OCI-LY3 (cell line): Measurements from ENCODE around the gene SPANXN4.

Source experiments
- H2AFZ ChIP-seq: fragments of 200-600, 300-600 bp; shearing (Covaris generic); 2 replicates; pipeline ENCODE4 v1.6.0; 2014; ENCODE audit warnings: antibody characterized with exemption, low read depth, low read length
- H3K27ac ChIP-seq: fragments of 200-600, 300-600 bp; sonication (generic); 2 replicates; pipeline ENCODE4 v1.5.1; 2014; ENCODE audit warnings: mild to moderate bottlenecking, low read length, moderate library complexity, mixed read lengths
- H3K27me3 ChIP-seq: fragments of 200-600, 300-600 bp; sonication (generic); 2 replicates; pipeline ENCODE4 v1.6.1; 2014; ENCODE audit warnings: low read depth, low read length, mixed read lengths
- H3K36me3 ChIP-seq: fragments of 200-600, 300-600 bp; sonication (generic); replicated peaks from 2 replicates; pipeline ENCODE3; 2014; ENCODE audit warnings: low read depth, low read length, mixed read lengths
- H3K4me1 ChIP-seq: fragments of 300-600, 200-600 bp; sonication (generic); 2 replicates; pipeline ENCODE4 v1.6.1; 2014; ENCODE audit warnings: low read length, mixed read lengths
- H3K4me2 ChIP-seq: fragments of 200-600, 300-600 bp; sonication (generic); 2 replicates; pipeline ENCODE4 v1.6.1; 2014; ENCODE audit warnings: low read length, mixed read lengths
- H3K4me3 ChIP-seq: fragments of 300-600, 200-600 bp; sonication (generic); 2 replicates; pipeline ENCODE4 v1.5.1; 2014; ENCODE audit warnings: antibody characterized with exemption, mild to moderate bottlenecking, low read length, moderate library complexity
- H3K79me2 ChIP-seq: fragments of 300-600, 200-600 bp; shearing (Covaris generic); 2 replicates; pipeline ENCODE4 v1.6.1; 2014; ENCODE audit warnings: mild to moderate bottlenecking, low read length, mixed read lengths
- H3K9ac ChIP-seq: fragments of 300-600, 200-600 bp; shearing (Covaris generic); 2 replicates; pipeline ENCODE4 v1.6.0; 2014; ENCODE audit warnings: mild to moderate bottlenecking, low read length, moderate library complexity
- H3K9me3 ChIP-seq: fragments of 200-600, 300-600 bp; shearing (Covaris generic); 2 replicates; pipeline ENCODE4 v1.6.1; 2014; ENCODE audit warnings: low read length, mixed read lengths; ENCODE audit not compliant: insufficient read depth
- H4K20me1 ChIP-seq: fragments of 200-600, 300-600 bp; sonication (generic); 2 replicates; pipeline ENCODE4 v1.6.1; 2016; ENCODE audit warnings: low read length, mixed read lengths; ENCODE audit not compliant: insufficient read depth
- EZH2phosphoT487 ChIP-seq: fragments of 200-600 bp; shearing (Covaris generic); IDR thresholded peaks from 2 replicates; pipeline ENCODE4 v1.6.1; 2018; ENCODE audit warnings: antibody characterized with exemption, mixed run types, low read depth
- TF ChIP-seq, protein P1 (sequence below): fragments of 200-600, 300-600 bp; sonication (generic); IDR thresholded peaks from 2 replicates; pipeline ENCODE4 v1.5.1; 2014; ENCODE audit warnings: antibody characterized with exemption, low read length, low read depth

The SPANXN4 gene, protein sequence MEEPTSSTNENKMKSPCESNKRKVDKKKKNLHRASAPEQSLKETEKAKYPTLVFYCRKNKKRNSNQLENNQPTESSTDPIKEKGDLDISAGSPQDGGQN

DNA sequence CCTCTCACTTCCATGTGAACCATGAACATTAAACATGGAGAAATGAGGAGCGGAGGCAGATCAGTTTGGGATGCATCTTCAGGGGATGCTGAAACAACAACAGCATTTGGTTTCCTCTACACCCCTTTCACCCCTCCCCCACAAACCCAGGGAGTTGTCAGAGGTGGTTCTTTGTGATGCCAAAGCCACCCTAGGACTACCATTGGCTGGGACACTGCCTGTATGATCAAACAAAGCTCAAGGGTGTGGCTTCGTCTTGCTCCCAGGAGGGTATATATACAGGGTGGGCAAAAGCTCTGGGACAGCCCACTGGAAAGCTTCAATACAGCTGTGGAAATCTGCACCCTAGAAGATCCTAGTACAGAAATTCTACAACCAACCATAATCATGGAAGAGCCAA lies at the start of gene SPANXN4:
Gene SPANXN4, plus strand, starts transcription at position 301 of the 400 bp plus-strand sequence. Its CDS starts 87 bp downstream, at position 388.
- Histone ChIP-seq H3K36me3 (no peaks in the 10 kb centered on the region), H3K4me2 (no peak within 1 kb of the TSS), H4K20me1 (no peaks in the 10 kb centered on the region), H3K9me3 (no peaks in the 10 kb centered on the region), H3K27ac (no peak within 1 kb of the TSS), H3K4me3 (no peak within 1 kb of the TSS), H3K4me1 (no peaks in the 10 kb centered on the region), H2AFZ (no peak within 1 kb of the TSS), H3K9ac (no peak within 1 kb of the TSS), H3K79me2 (no peaks in the 10 kb centered on the region), H3K27me3 (no peaks in the 10 kb centered on the region)
- no peak for TF ChIP-seq EZH2phosphoT487
- TF ChIP-seq, protein P1, sequence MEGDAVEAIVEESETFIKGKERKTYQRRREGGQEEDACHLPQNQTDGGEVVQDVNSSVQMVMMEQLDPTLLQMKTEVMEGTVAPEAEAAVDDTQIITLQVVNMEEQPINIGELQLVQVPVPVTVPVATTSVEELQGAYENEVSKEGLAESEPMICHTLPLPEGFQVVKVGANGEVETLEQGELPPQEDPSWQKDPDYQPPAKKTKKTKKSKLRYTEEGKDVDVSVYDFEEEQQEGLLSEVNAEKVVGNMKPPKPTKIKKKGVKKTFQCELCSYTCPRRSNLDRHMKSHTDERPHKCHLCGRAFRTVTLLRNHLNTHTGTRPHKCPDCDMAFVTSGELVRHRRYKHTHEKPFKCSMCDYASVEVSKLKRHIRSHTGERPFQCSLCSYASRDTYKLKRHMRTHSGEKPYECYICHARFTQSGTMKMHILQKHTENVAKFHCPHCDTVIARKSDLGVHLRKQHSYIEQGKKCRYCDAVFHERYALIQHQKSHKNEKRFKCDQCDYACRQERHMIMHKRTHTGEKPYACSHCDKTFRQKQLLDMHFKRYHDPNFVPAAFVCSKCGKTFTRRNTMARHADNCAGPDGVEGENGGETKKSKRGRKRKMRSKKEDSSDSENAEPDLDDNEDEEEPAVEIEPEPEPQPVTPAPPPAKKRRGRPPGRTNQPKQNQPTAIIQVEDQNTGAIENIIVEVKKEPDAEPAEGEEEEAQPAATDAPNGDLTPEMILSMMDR, result no peak

GRCh38 chrX:142977128-142977914 lies 48.4 kb upstream of the SPANXN4 start:
- no peaks in the 10 kb centered on the region for H3K27me3 ChIP-seq
- peaks cover 45% of the 10 kb centered on the region for H3K4me1 ChIP-seq
- H3K79me2 ChIP-seq, result no peaks in the 10 kb centered on the region
- H3K36me3 ChIP-seq, result no peaks in the 10 kb centered on the region
- no peak overlapping the region for H2AFZ ChIP-seq
- peak overlapping the region; percentile 94 for H3K4me2 ChIP-seq
- H3K9ac ChIP-seq, result peak overlapping the region; percentile 53
- peak overlapping the region; percentile 91 for H3K27ac ChIP-seq
- no peaks in the 10 kb centered on the region for H4K20me1 ChIP-seq
- no peak for TF ChIP-seq EZH2phosphoT487
- TF ChIP-seq, protein P1, result no peak
- H3K9me3 ChIP-seq, result no peaks in the 10 kb centered on the region
- peak overlapping the region; percentile 68 for H3K4me3 ChIP-seq

- H3K4me2 ChIP-seq, result peak overlapping the region; percentile 94
- peak overlapping the region; percentile 68 for H3K4me3 ChIP-seq
- peak overlapping the region; percentile 91 for H3K27ac ChIP-seq
- no peaks in the 10 kb centered on the region for H3K27me3 ChIP-seq
- no peaks in the 10 kb centered on the region for H3K79me2 ChIP-seq
- TF ChIP-seq, protein P1, result no peak
- no peak for TF ChIP-seq EZH2phosphoT487
- H3K36me3 ChIP-seq, result no peaks in the 10 kb centered on the region
- peak overlapping the region; percentile 53 for H3K9ac ChIP-seq
- H3K4me1 ChIP-seq, result peaks cover 51% of the 10 kb centered on the region
- H3K9me3 ChIP-seq, result no peaks in the 10 kb centered on the region
- no peak overlapping the region for H2AFZ ChIP-seq
- no peaks in the 10 kb centered on the region for H4K20me1 ChIP-seq
Measured at GRCh38 chrX:142978130-142978684, 47.5 kb upstream of the SPANXN4 start.

- Histone ChIP-seq H3K27ac (no peak overlapping the region), H4K20me1 (no peaks in the 10 kb centered on the region), H2AFZ (no peak overlapping the region), H3K27me3 (no peaks in the 10 kb centered on the region), H3K36me3 (no peaks in the 10 kb centered on the region), H3K79me2 (no peaks in the 10 kb centered on the region), H3K9ac (no peak overlapping the region), H3K4me2 (0 out of 2 replicates have a peak overlapping the region, but pooled peaks have one; percentile 18), H3K4me1 (peaks cover 51% of the 10 kb centered on the region), H3K4me3 (no peak overlapping the region), H3K9me3 (no peaks in the 10 kb centered on the region)
- TF ChIP-seq, protein P1, result no peak
- no peak for TF ChIP-seq EZH2phosphoT487
Measured at GRCh38 chrX:142982679-142983078, 43.0 kb upstream of the SPANXN4 start.
